WI38 (cell line): ENCODE results near the gene SLC30A10.
"Not testable (repeated sequence)": the region's sequence is repeated elsewhere in the genome, so short reads cannot be mapped to it uniquely, and the experiment has no call there.

Experiments used
- H3K4me3 ChIP-seq: 2 replicates; pipeline ENCODE4 v1.5.1; 2011; ENCODE audit warnings: low read depth, mild to moderate bottlenecking, control low read depth, low read length
- TF ChIP-seq, protein P1 (sequence below): IDR thresholded peaks from 2 replicates; pipeline ENCODE4 v1.5.1; 2012; ENCODE audit warnings: low read depth, mild to moderate bottlenecking, control low read depth, low read length

SLC30A10 gene

DNA sequence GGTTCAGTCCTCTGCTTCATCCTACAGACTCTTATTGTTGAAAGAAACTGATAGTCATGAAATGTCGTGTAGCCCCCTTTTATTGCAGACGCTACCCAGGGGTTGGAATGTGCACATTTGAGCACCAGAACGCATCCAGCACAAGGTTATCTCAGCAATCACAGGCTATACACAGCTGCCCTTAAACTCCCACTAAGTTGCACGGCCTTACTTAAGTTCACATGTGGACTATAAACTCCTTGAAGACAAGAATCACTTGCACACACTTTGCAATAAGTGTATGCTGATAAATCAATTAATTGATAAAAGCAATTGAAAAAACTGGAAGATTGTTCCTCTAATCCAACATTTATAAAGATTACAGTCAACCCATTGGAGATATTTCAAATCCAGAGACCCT, 18.9 kb downstream of the SLC30A10 start:
- no peak overlapping the region for H3K4me3 ChIP-seq
- TF ChIP-seq, protein P1, sequence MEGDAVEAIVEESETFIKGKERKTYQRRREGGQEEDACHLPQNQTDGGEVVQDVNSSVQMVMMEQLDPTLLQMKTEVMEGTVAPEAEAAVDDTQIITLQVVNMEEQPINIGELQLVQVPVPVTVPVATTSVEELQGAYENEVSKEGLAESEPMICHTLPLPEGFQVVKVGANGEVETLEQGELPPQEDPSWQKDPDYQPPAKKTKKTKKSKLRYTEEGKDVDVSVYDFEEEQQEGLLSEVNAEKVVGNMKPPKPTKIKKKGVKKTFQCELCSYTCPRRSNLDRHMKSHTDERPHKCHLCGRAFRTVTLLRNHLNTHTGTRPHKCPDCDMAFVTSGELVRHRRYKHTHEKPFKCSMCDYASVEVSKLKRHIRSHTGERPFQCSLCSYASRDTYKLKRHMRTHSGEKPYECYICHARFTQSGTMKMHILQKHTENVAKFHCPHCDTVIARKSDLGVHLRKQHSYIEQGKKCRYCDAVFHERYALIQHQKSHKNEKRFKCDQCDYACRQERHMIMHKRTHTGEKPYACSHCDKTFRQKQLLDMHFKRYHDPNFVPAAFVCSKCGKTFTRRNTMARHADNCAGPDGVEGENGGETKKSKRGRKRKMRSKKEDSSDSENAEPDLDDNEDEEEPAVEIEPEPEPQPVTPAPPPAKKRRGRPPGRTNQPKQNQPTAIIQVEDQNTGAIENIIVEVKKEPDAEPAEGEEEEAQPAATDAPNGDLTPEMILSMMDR = no peak

DNA sequence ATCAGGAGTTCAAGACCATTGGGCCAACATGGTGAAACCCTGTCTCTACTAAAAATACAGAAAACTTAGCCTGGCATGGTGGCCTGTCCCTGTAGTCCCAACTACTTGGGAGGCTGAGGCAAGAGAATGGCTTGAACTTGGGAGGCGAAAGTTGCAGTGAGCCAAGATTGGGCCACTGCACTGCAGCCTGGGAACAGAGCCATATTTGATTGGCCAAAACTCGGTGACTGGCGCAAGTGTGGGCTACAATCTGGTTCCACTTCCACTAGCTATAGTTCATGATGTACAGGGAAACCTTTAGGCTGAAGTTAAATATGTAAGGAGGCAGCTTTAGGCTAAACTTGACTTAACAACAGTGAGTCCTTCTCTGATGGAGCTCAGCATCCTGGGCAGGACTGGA, 20.2 kb downstream of the SLC30A10 start:
- TF ChIP-seq, protein P1 = no peak
- H3K4me3 ChIP-seq = no peak overlapping the region

- H3K4me3 ChIP-seq = no peak overlapping the region
- TF ChIP-seq, protein P1 = no peak
These were observed 20.6 kb downstream of the SLC30A10 start for GRCh38 chr1:219907772-219908070.

DNA sequence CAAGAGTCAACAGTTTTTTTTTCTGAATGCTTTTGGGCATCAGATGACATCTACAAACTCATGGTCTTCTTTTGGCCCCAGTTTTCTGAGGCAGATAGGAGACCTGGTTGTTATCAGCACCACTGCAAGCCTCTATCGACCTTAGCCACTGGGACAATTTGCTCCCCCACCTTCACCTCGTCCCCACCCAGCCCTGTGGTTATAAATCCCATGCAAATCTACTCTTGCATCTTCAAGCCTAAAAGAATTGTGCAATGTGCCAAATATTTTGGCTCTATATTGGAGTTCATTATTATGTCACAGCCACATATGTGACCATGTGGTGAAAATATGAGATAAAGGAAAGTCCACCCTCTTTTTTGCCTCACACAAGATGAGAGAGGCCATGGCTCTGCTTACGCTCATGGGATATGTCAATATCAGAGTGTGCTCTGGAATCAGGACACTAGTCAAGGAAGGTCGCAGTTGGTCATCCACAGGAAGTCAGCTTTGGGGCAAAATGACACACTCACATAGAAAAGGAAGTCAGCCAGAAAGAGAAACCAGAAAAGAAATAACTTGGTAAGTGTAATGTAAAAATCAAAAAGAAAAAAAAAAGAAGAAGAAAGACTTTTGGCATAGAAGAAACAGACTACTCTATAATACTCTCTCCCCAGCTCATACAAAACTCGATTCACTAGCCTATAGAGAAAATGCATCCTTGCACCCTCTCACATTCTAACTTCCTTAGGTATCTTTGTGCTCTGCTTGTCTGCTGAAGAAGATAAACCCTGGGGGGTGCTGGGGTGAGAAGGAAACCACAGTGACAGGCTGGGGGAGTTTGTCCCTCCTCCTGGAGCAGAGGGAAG, 21.2 kb downstream of the SLC30A10 start:
- TF ChIP-seq, protein P1 = no peak
- no peak overlapping the region for H3K4me3 ChIP-seq

GRCh38 chr1:219906565-219906923, 21.8 kb downstream of the SLC30A10 start:
- H3K4me3 ChIP-seq = not testable (repeated sequence)

- H3K4me3 ChIP-seq = no peak overlapping the region
- TF ChIP-seq, protein P1 = no peak
These were observed 22.8 kb downstream of the SLC30A10 start for GRCh38 chr1:219905524-219905923.

- TF ChIP-seq, protein P1 = no peak
- H3K4me3 ChIP-seq = no peak overlapping the region
These were observed 23.4 kb downstream of the SLC30A10 start for GRCh38 chr1:219904934-219905333.

- TF ChIP-seq, protein P1 = no peak
- H3K4me3 ChIP-seq = no peak overlapping the region
These were observed 24.9 kb downstream of the SLC30A10 start for GRCh38 chr1:219903353-219903871.
